ENCODE results near the gene DCAF11.

DNA sequence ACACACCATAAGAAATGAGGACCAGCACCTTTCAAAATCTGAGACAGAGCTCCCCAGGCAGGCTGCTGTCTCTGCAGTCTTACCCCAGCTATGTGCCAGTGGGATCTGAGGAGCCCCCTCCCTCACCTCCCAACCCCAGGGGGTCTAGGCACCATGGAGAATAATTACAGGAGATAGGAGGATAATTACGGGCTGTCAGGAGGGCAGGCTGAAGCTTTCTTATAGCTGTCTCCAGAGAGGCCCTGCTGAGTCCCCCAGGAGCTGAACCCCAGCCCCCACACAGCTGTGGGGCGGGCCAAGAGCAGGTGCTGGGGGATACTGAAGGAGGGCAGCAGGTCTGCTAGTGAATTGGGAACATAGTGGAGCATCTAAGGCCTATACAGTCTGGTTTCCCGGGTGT is 36.4 kb upstream of the DCAF11 start:
- TF ChIP-seq CTCF (IDR thresholded peaks at IDR 0.05) (no peak), POLR2A (IDR thresholded peaks at IDR 0.05) (no peak)

Measured in esophagus squamous epithelium (tissue), 4 donors.